A673 (cell line): ENCODE results near the gene HOMEZ. TPM values are rescaled to one million over a fixed set of nuclear protein-coding genes. Genes with fewer than 3 reads are reported as not detected.

Source experiments
- BruUV-seq: library from RNA; stranded (reverse); fragments of 400-500 nt; replicated peaks from 2 replicates; lab custom pipeline; 2021; lab: Mats Ljungman, UMichigan
- CTCF ChIA-PET: fragments of 300-600 bp; sonication (Branson Sonifier 250); formaldehyde crosslinking; loops from one replicate; lab custom pipeline; 2022; ENCODE audit warnings: antibody characterized with exemption; lab: Charles Lee
- POLR2A ChIA-PET: fragments of 300-600 bp; sonication (Branson Sonifier 250); formaldehyde crosslinking; loops from one replicate; lab custom pipeline; 2022; ENCODE audit warnings: antibody characterized with exemption; ENCODE audit not compliant: low non-redundant PET; lab: Charles Lee
- DNase-seq: peaks from one replicate; pipeline ENCODE4 v3.0.0-alpha.2; 2015; ENCODE audit warnings: low spot score
- H3K27ac ChIP-seq: fragments of 200-600 bp; sonication (generic); 2 replicates; pipeline ENCODE4 v1.5.1; 2016; ENCODE audit warnings: mixed run types, low read depth, mild to moderate bottlenecking, mixed read lengths, antibody characterized with exemption, low read length; ENCODE audit not compliant: poor library complexity, severe bottlenecking
- H3K27me3 ChIP-seq: fragments of 200-600 bp; sonication (generic); replicated peaks from 2 replicates; pipeline ENCODE4 v1.6.1; 2017; ENCODE audit warnings: mixed run types, low read depth, mild to moderate bottlenecking, mixed read lengths, antibody characterized with exemption, low read length; ENCODE audit not compliant: insufficient read depth, poor library complexity
- H3K36me3 ChIP-seq: fragments of 200-600 bp; sonication (generic); 2 replicates; pipeline ENCODE4 v1.6.1; 2016; ENCODE audit warnings: mixed run types, mild to moderate bottlenecking, mixed read lengths, antibody characterized with exemption, low read length; ENCODE audit not compliant: insufficient read depth, poor library complexity, severe bottlenecking
- H3K4me1 ChIP-seq: fragments of 200-600 bp; sonication (generic); 2 replicates; pipeline ENCODE4 v1.6.1; 2017; ENCODE audit warnings: mixed run types, mild to moderate bottlenecking, mixed read lengths, antibody characterized with exemption, low read length; ENCODE audit not compliant: insufficient read depth, poor library complexity, severe bottlenecking
- H3K4me3 ChIP-seq: fragments of 200-600 bp; sonication (generic); 2 replicates; pipeline ENCODE4 v1.5.1; 2016; ENCODE audit warnings: low read depth, mixed run types, mild to moderate bottlenecking, mixed read lengths, low read length; ENCODE audit not compliant: poor library complexity, severe bottlenecking
- H3K9me3 ChIP-seq: fragments of 200-600 bp; sonication (generic); 2 replicates; pipeline ENCODE4 v1.6.1; 2016; ENCODE audit warnings: mixed run types, low read depth, mild to moderate bottlenecking, mixed read lengths, antibody characterized with exemption, low read length; ENCODE audit not compliant: poor library complexity, severe bottlenecking
- EZH2 ChIP-seq: fragments of 200-600 bp; sonication (generic); IDR thresholded peaks from 2 replicates; pipeline ENCODE4 v1.6.1; 2017; ENCODE audit warnings: borderline replicate concordance, low read depth, mild to moderate bottlenecking, mixed read lengths, antibody characterized with exemption, low read length; ENCODE audit not compliant: poor library complexity, severe bottlenecking
- intact Hi-C: fragments of 100-400 bp; cut with micrococcal nuclease; formaldehyde crosslinking; loops from one replicate; pipeline ENCODE4 v1.10.0; 2022; ENCODE audit not compliant: unreplicated experiment
- total RNA-seq: library from RNA; stranded (reverse); gene quantifications from 2 replicates; pipeline ENCODE4 v1.2.3, GENCODE V29; 2021
- TF ChIP-seq, protein P1 (sequence below): fragments of 300-800, 200-600 bp; sonication (generic); conservative IDR thresholded peaks from 2 replicates; pipeline ENCODE4 v1.5.1; 2017; ENCODE audit warnings: low read depth, mild to moderate bottlenecking, antibody characterized with exemption, low read length, moderate library complexity, mixed read lengths

Gene HOMEZ
- total RNA-seq, 1 experiment from 2014 or later: 6.3 TPM

DNA sequence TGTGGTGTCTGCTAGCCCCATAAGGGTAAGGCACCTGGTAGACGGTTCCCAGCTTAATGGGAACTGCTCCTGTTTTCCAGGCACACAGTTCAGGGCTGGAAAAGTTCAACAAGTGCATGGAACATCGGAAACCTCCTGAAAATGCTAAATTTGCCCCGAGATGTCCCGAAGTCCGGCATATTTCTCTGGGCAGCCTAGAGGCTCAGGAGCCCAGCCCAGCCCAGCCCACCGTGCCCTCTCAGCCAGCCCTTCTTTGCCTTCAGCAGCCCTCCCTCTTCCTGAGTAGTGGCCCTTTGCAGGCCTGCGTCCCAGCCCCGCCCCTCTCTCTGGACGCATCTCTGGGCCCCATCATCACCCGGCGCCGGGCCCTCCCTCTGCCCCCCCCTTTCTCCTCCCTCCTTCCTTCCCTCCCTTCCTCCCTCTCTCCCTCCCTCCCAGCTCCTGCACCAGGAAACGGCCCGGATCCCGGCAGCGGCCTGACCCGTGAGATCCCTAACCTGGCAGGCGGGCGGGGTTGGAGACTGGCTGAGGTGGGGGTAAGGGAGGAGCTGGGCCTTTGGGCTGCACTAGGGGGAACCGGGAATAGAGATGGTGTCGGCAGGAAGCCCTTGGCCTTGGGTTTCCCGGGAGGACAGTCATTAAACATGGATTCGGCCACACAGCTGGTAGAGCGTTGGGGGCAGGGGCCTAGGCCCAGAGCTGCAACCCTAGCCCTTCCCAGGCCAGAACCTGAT, 20.6 kb upstream of the HOMEZ start, which contains the start of gene BCL2L2:
TSS of gene BCL2L2 (plus strand) at position 422 of the 734 bp plus-strand sequence. CDS start 935 bp downstream, outside the sequence.
- peak within 1 kb of the TSS; percentile 85 for H3K4me3 ChIP-seq
- DNase-seq: peak; percentile 92
- TF ChIP-seq, protein P1, sequence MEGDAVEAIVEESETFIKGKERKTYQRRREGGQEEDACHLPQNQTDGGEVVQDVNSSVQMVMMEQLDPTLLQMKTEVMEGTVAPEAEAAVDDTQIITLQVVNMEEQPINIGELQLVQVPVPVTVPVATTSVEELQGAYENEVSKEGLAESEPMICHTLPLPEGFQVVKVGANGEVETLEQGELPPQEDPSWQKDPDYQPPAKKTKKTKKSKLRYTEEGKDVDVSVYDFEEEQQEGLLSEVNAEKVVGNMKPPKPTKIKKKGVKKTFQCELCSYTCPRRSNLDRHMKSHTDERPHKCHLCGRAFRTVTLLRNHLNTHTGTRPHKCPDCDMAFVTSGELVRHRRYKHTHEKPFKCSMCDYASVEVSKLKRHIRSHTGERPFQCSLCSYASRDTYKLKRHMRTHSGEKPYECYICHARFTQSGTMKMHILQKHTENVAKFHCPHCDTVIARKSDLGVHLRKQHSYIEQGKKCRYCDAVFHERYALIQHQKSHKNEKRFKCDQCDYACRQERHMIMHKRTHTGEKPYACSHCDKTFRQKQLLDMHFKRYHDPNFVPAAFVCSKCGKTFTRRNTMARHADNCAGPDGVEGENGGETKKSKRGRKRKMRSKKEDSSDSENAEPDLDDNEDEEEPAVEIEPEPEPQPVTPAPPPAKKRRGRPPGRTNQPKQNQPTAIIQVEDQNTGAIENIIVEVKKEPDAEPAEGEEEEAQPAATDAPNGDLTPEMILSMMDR: no peak
- no peak for TF ChIP-seq EZH2
- intact Hi-C loops: no loop called here
- ChIA-PET CTCF (interaction anchor here (0.6 to 1.5 kb wide), 5 partner anchors 10 to 256 kb away, joined by 3 to 5 read pairs (median 4); partner anchors contain the start of gene C14orf119), POLR2A (no interaction called here)
- BruUV-seq: no TSS peak
- H3K9me3 ChIP-seq: no peaks in the 10 kb centered on the region
- H3K36me3 ChIP-seq: peaks cover 6% of the 10 kb centered on the region
- H3K27ac ChIP-seq: peak within 1 kb of the TSS; percentile 83
- peaks cover 15% of the 10 kb centered on the region for H3K4me1 ChIP-seq
- H3K27me3 ChIP-seq: no peaks in the 10 kb centered on the region

DNA sequence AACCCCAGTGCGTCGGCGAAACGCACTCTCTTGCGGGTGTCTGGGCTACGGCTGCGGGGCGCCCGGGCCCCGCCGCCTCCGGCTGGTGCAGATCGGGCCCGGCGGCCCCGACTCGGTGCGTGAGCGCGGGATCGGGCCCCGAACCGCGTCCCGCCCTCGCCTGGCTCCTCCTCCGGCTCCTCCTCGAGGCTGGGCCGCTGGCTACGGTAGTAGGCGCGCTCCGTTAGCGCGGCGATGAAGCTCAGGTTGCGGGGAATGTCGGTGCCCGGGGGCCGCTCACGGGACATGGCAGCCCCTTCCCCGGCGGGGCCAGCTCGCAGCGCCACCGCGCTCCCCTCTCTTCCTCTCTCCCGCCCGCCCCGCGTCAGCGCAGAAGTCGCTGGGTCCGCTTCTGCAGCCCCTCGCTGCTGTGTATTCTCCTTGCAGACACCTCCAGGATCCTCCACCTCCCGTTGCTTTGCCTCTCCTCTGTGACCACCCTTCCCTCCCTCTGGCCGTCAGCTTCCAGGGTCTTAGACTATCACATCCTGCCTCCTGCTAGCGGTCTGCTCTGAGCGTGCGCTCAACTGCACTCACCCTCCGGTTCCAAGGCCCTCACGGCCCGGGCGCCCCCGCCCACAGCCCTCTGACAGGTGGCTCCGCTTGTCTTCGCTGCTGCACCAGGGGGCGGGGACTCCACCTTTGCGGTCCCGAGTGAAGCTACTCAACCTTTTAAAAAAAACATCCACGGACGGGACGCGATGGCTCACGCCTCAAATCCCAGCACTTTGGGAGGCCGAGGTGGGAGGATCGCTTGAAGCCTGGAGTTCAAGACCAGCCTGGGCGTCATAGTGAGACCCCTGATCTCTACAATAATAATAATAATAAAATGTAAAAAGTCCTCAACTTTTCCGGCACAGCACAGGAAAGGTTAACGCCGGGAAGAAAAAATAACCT, 16.6 kb upstream of the HOMEZ start, which contains the start of gene PPP1R3E:
TSS of gene PPP1R3E (minus strand) at position 570 of the 936 bp plus-strand sequence. CDS start at position 287, 283 bp downstream.
- ChIA-PET POLR2A (interaction anchor here (0.6 kb wide), 1 partner anchor 386 kb away, joined by 6 read pairs; no protein-coding TSS in a partner anchor), CTCF (no interaction called here)
- H3K27ac ChIP-seq: peak within 1 kb of the TSS; percentile 87
- H3K27me3 ChIP-seq: no peaks in the 10 kb centered on the region
- peak; percentile 63 for DNase-seq
- H3K36me3 ChIP-seq: peaks cover 3% of the 10 kb centered on the region
- peaks cover 27% of the 10 kb centered on the region for H3K4me1 ChIP-seq
- no peaks in the 10 kb centered on the region for H3K9me3 ChIP-seq
- BruUV-seq: no TSS peak
- TF ChIP-seq EZH2: no peak
- TF ChIP-seq, protein P1: no peak
- H3K4me3 ChIP-seq: peak within 1 kb of the TSS; percentile 65
- intact Hi-C loops: no loop called here

DNA sequence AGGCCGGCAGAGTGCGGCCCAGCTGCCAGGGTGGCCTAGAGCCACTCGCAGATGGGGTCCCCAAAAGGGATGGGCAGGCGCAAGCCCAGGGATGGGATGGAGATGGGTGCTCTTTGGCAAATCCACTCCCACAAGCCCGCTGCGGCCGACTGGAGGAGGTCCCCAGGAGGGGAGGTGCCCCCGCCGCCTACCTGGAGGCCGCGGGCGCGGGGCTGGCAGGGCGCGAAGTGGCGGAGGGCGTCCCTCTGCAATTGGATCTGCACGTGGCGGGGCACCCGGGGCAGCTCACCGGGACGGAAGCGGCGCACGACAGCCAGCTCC, 16.0 kb upstream of the HOMEZ start:
- no TSS peak for BruUV-seq
- intact Hi-C loops: no loop called here

More for the DNA sequence above, 16.0 kb upstream of the HOMEZ start:
- no peak for DNase-seq
- peaks cover 24% of the 10 kb centered on the region for H3K4me1 ChIP-seq
- TF ChIP-seq, protein P1: no peak
- TF ChIP-seq EZH2: no peak
- H3K9me3 ChIP-seq: no peaks in the 10 kb centered on the region
- ChIA-PET CTCF (no interaction called here), POLR2A (interaction anchor here (0.6 kb wide), 1 partner anchor 386 kb away, joined by 6 read pairs; no protein-coding TSS in a partner anchor)
- H3K27me3 ChIP-seq: no peaks in the 10 kb centered on the region
- H3K27ac ChIP-seq: peak overlapping the region; percentile 87
- peak overlapping the region; percentile 65 for H3K4me3 ChIP-seq
- H3K36me3 ChIP-seq: peaks cover 3% of the 10 kb centered on the region
